Measurements from ENCODE around the gene RPL41. TPM values are rescaled to one million over a fixed set of nuclear protein-coding genes. Genes with fewer than 3 reads are reported as not detected.

The RPL41 gene
- total and polyA plus RNA-seq, 10 of the 15 experiments (the other 5 are each of a cell fraction or from before 2014, with no cell fraction given) = 4,144 to 19,112 (median 8,004) TPM

- no peak for TF ChIP-seq ZBTB4 (CRISPR knock-in tag; IDR thresholded peaks at IDR 0.05)
- peak; percentile 52; the same call in 1 of the 2 replicates for TF ChIP-seq POLR2AphosphoS5 (IDR thresholded peaks at IDR 0.05; ENCODE audit: low read length)
- TF ChIP-seq IKZF2 (IDR thresholded peaks at IDR 0.05) = peak in 1 of 2 experiments; percentile 40; a peak in 1 of 4 replicates
- peak; percentile 51; the same call in 1 of the 2 replicates for TF ChIP-seq MTA2 (IDR thresholded peaks at IDR 0.05; ENCODE audit: low read depth)
- no peak for TF ChIP-seq SUZ12 (IDR thresholded peaks at IDR 0.05; ENCODE audit: unreplicated experiment)
- TF ChIP-seq, protein P1, sequence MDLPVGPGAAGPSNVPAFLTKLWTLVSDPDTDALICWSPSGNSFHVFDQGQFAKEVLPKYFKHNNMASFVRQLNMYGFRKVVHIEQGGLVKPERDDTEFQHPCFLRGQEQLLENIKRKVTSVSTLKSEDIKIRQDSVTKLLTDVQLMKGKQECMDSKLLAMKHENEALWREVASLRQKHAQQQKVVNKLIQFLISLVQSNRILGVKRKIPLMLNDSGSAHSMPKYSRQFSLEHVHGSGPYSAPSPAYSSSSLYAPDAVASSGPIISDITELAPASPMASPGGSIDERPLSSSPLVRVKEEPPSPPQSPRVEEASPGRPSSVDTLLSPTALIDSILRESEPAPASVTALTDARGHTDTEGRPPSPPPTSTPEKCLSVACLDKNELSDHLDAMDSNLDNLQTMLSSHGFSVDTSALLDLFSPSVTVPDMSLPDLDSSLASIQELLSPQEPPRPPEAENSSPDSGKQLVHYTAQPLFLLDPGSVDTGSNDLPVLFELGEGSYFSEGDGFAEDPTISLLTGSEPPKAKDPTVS (IDR thresholded peaks at IDR 0.05; ENCODE audit: low read depth, low read length) = no peak
- 0 out of 4 replicates have a peak, but pooled peaks of 1 of the 2 experiments have one; percentile 6 for TF ChIP-seq ETV6 (conservative IDR thresholded peaks at IDR 0.05 in 1 of 2, IDR thresholded peaks at IDR 0.05 in 1 of 2; ENCODE audit: borderline replicate concordance in 1 of 2, low read depth in 1 of 2)
- TF ChIP-seq, protein P2, sequence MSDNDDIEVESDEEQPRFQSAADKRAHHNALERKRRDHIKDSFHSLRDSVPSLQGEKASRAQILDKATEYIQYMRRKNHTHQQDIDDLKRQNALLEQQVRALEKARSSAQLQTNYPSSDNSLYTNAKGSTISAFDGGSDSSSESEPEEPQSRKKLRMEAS (IDR thresholded peaks at IDR 0.05; ENCODE audit: low read depth, low read length) = 0 out of 2 replicates have a peak, but pooled peaks have one; percentile 37
- peak; percentile 80 for TF ChIP-seq CREB1 (IDR thresholded peaks at IDR 0.05; ENCODE audit: low read depth)
- peak; percentile 27; the same call in 1 of the 2 replicates for TF ChIP-seq ATF7 (IDR thresholded peaks at IDR 0.05; ENCODE audit: low read depth)
- TF ChIP-seq NR2C1 (IDR thresholded peaks at IDR 0.05) = peak; percentile 90
- TF ChIP-seq RUNX3 (IDR thresholded peaks at IDR 0.05; ENCODE audit: low read length) = peak; percentile 62; the same call in 1 of the 2 replicates
- no peak for TF ChIP-seq MEF2A (IDR thresholded peaks at IDR 0.05; ENCODE audit: insufficient read depth, low read depth, low read length)
- 0 out of 2 replicates have a peak, but pooled peaks have one; percentile 60 for TF ChIP-seq PML (IDR thresholded peaks at IDR 0.05; ENCODE audit: low read length)
- TF ChIP-seq, protein P3, sequence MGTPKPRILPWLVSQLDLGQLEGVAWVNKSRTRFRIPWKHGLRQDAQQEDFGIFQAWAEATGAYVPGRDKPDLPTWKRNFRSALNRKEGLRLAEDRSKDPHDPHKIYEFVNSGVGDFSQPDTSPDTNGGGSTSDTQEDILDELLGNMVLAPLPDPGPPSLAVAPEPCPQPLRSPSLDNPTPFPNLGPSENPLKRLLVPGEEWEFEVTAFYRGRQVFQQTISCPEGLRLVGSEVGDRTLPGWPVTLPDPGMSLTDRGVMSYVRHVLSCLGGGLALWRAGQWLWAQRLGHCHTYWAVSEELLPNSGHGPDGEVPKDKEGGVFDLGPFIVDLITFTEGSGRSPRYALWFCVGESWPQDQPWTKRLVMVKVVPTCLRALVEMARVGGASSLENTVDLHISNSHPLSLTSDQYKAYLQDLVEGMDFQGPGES (IDR thresholded peaks at IDR 0.05) = no peak
- peak; percentile 16 for TF ChIP-seq MEF2B (IDR thresholded peaks at IDR 0.05; ENCODE audit: partially characterized antibody, poor library complexity, severe bottlenecking)
- peak; percentile 66 for TF ChIP-seq RELA (IDR thresholded peaks at IDR 0.05; ENCODE audit: borderline replicate concordance, partially characterized antibody)
- no peak; the same call in 1 of the 2 replicates for TF ChIP-seq TARDBP (IDR thresholded peaks at IDR 0.05; ENCODE audit: borderline replicate concordance)
- TF ChIP-seq, protein P4, sequence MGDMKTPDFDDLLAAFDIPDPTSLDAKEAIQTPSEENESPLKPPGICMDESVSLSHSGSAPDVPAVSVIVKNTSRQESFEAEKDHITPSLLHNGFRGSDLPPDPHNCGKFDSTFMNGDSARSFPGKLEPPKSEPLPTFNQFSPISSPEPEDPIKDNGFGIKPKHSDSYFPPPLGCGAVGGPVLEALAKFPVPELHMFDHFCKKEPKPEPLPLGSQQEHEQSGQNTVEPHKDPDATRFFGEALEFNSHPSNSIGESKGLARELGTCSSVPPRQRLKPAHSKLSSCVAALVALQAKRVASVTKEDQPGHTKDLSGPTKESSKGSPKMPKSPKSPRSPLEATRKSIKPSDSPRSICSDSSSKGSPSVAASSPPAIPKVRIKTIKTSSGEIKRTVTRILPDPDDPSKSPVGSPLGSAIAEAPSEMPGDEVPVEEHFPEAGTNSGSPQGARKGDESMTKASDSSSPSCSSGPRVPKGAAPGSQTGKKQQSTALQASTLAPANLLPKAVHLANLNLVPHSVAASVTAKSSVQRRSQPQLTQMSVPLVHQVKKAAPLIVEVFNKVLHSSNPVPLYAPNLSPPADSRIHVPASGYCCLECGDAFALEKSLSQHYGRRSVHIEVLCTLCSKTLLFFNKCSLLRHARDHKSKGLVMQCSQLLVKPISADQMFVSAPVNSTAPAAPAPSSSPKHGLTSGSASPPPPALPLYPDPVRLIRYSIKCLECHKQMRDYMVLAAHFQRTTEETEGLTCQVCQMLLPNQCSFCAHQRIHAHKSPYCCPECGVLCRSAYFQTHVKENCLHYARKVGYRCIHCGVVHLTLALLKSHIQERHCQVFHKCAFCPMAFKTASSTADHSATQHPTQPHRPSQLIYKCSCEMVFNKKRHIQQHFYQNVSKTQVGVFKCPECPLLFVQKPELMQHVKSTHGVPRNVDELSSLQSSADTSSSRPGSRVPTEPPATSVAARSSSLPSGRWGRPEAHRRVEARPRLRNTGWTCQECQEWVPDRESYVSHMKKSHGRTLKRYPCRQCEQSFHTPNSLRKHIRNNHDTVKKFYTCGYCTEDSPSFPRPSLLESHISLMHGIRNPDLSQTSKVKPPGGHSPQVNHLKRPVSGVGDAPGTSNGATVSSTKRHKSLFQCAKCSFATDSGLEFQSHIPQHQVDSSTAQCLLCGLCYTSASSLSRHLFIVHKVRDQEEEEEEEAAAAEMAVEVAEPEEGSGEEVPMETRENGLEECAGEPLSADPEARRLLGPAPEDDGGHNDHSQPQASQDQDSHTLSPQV (IDR thresholded peaks at IDR 0.05) = no peak
Measured at GRCh38 chr12:56152132-56152755, 35.8 kb downstream of the RPL41 start, which contains the start of gene MYL6B (continued).
